Measurements from ENCODE around the gene CTNNA2. TPM values are rescaled to one million over a fixed set of nuclear protein-coding genes. Genes with fewer than 3 reads are reported as not detected.

Gene CTNNA2
- total RNA-seq, 6 experiments from 2014 or later, result 0.44 TPM; not detected in 5

DNA sequence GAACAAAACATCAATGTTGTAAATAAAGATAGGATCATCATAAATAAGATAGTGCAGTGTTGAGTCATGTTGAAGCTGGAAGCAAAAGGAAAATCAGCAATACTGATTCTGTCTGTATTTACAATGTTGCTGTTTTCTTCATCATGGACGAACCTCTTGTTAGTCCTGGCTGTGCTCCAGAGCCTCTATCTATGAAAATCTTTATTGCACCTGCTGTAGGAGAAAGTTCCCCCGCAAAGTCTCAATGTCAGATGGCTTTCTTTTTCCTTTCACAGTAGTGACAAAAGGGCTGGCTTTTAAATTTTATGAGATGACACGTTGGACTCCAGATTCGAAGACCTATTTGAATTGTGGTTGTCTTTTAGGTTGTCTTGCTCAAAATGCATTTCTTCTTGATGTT, 890.2 kb downstream of the CTNNA2 start:
- Histone ChIP-seq H3K27ac (no peak overlapping the region), H3K9me3 (no peaks in the 10 kb centered on the region), H3K36me3 (no peaks in the 10 kb centered on the region), H3K27me3 (no peaks in the 10 kb centered on the region), H3K4me3 (no peak overlapping the region), H3K4me1 (no peaks in the 10 kb centered on the region)
- no peak for ATAC-seq
- TF ChIP-seq, protein P1, sequence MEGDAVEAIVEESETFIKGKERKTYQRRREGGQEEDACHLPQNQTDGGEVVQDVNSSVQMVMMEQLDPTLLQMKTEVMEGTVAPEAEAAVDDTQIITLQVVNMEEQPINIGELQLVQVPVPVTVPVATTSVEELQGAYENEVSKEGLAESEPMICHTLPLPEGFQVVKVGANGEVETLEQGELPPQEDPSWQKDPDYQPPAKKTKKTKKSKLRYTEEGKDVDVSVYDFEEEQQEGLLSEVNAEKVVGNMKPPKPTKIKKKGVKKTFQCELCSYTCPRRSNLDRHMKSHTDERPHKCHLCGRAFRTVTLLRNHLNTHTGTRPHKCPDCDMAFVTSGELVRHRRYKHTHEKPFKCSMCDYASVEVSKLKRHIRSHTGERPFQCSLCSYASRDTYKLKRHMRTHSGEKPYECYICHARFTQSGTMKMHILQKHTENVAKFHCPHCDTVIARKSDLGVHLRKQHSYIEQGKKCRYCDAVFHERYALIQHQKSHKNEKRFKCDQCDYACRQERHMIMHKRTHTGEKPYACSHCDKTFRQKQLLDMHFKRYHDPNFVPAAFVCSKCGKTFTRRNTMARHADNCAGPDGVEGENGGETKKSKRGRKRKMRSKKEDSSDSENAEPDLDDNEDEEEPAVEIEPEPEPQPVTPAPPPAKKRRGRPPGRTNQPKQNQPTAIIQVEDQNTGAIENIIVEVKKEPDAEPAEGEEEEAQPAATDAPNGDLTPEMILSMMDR (IDR thresholded peaks at IDR 0.05), result no peak
- no peak for TF ChIP-seq POLR2A (IDR thresholded peaks at IDR 0.05)
- DNase-seq, result no peak
- intact Hi-C loops (cut with DNase I), result no loop called here
- WGBS (ENCODE audit: insufficient coverage, low coverage, low lambda C conversion rate, missing lambda C conversion rate), result 31% methylated on average over 4 of the region's 4 CpGs

DNA sequence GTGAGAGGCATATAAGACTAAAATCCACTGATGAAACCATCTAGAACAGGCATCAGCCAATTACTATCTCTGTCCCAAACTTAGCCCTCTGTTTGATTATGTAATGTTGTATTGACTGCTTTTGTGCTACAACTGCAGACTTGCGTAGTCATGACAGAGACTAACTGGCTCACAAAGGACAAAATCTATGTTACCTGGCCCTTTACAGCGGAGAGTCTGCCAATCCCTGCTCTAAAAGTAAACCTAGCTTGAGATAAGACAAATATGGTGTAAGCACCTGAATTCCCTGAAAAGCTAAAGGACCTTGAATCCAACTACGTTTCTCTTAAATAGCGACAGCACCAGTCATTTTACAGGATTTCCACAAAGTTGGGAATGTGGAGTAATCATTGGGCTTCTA, 894.5 kb downstream of the CTNNA2 start:
- Histone ChIP-seq H3K27ac (peak overlapping the region in 1 of 3 donors; percentile 48), H3K4me1 (no peaks in the 10 kb centered on the region), H3K27me3 (no peaks in the 10 kb centered on the region), H3K4me3 (no peak overlapping the region), H3K9me3 (no peaks in the 10 kb centered on the region), H3K36me3 (no peaks in the 10 kb centered on the region)
- WGBS (ENCODE audit: insufficient coverage, low coverage, low lambda C conversion rate, missing lambda C conversion rate), result 30% methylated on average over 4 of the region's 4 CpGs
- TF ChIP-seq POLR2A (IDR thresholded peaks at IDR 0.05), result no peak
- TF ChIP-seq, protein P1 (IDR thresholded peaks at IDR 0.05), result no peak
- intact Hi-C loops (cut with DNase I), result no loop called here
- peak; percentile 21 to 97 (median 38) for ATAC-seq
- peak in 1 of 3 donors; percentile 46 for DNase-seq

DNA sequence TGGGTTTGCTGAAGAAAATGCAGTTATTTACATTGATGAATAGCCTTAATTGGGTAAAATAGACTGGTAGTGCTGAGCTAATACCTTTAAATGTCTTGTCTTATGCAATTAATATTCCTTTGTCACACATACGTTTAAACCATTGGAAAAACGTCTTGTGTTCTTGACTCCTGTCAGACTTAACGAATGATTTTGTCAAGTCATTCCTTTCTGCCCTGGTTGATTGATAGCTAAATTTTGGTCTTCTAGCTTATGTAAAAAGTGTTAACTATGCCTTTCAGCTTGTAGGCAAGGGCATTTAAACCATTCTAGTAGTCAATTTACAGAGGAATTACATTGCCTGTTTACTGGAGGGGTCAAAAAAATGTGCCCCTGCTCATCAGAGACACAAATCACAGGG, 897.5 kb downstream of the CTNNA2 start:
- H3K4me1 ChIP-seq, result no peaks in the 10 kb centered on the region
- ATAC-seq, result no peak
- WGBS (ENCODE audit: insufficient coverage, low coverage, low lambda C conversion rate, missing lambda C conversion rate), result 43% methylated on average over 3 of the region's 3 CpGs
- DNase-seq, result no peak
- no peaks in the 10 kb centered on the region for H3K27me3 ChIP-seq
- H3K4me3 ChIP-seq, result no peak overlapping the region
- H3K9me3 ChIP-seq, result no peaks in the 10 kb centered on the region
- intact Hi-C loops (cut with DNase I), result no loop called here
- no peak overlapping the region for H3K27ac ChIP-seq
- no peaks in the 10 kb centered on the region for H3K36me3 ChIP-seq
- no peak for TF ChIP-seq POLR2A (IDR thresholded peaks at IDR 0.05)
- TF ChIP-seq, protein P1 (IDR thresholded peaks at IDR 0.05), result no peak

DNA sequence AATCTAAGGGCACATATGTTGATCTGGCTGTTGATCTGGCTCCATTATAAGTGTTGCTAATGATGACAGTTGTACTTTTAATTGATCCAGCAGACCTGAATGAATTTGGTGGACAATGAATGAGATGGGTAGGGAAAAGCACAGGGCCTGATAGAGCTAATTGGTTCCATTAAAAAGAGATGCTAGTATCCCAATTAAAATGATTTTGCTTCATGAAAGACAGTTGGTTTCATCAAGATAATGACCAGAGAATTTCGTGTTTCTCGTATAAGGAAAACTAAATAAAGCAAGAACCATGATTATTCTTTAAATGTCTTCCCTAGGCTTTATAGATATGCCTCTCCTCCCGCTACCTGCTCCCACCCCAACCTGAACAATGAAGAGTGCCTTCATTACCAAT, 900.3 kb downstream of the CTNNA2 start:
- H3K9me3 ChIP-seq, result no peaks in the 10 kb centered on the region
- no peak overlapping the region for H3K27ac ChIP-seq
- DNase-seq, result no peak
- no peak for TF ChIP-seq POLR2A (IDR thresholded peaks at IDR 0.05)
- TF ChIP-seq, protein P1 (IDR thresholded peaks at IDR 0.05), result no peak
- H3K36me3 ChIP-seq, result no peaks in the 10 kb centered on the region
- H3K4me3 ChIP-seq, result no peak overlapping the region
- intact Hi-C loops (cut with DNase I), result no loop called here
- no peaks in the 10 kb centered on the region for H3K4me1 ChIP-seq
- 55% methylated on average over 3 of the region's 3 CpGs for WGBS (ENCODE audit: insufficient coverage, low coverage, low lambda C conversion rate, missing lambda C conversion rate)
- H3K27me3 ChIP-seq, result no peaks in the 10 kb centered on the region
- no peak for ATAC-seq

DNA sequence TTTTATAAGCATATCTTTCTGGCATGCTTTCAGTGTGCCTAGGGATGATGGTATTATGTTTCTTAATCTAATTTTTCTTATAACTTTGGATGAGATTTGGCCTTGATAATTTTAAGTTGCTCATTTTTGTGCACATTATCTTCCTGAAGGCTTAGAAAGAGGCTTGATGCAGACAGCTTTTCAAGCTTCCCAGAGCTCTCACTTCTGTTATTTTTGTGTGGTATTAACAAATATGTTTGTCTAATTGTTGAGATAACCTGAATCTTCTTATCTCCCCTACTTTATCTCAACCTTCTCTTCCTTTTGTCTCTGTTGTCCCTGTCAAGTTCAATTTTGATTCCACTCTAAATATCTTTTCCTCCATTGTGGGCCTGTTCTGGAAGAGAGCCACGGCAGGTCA, 904.9 kb downstream of the CTNNA2 start:
- 67% methylated on average over 1 of the region's 1 CpG for WGBS (ENCODE audit: insufficient coverage, low coverage, low lambda C conversion rate, missing lambda C conversion rate)
- intact Hi-C loops (cut with DNase I), result no loop called here
- no peak for ATAC-seq

More for the DNA sequence above, 904.9 kb downstream of the CTNNA2 start:
- H3K4me3 ChIP-seq, result no peak overlapping the region
- DNase-seq, result no peak
- no peaks in the 10 kb centered on the region for H3K27me3 ChIP-seq
- H3K27ac ChIP-seq, result no peak overlapping the region
- no peak for TF ChIP-seq POLR2A (IDR thresholded peaks at IDR 0.05)
- TF ChIP-seq, protein P1 (IDR thresholded peaks at IDR 0.05), result no peak
- H3K9me3 ChIP-seq, result no peaks in the 10 kb centered on the region
- no peaks in the 10 kb centered on the region for H3K4me1 ChIP-seq
- no peaks in the 10 kb centered on the region for H3K36me3 ChIP-seq

All from right lobe of liver (tissue), 6 donors.